GM12872 (cell line): ENCODE data around the gene ERBB4.

Source experiments
- TF ChIP-seq, protein P1 (sequence below): IDR thresholded peaks from 3 replicates; pipeline ENCODE4 v1.5.1; 2011; ENCODE audit warnings: low read depth, mild to moderate bottlenecking, low read length, moderate library complexity; ENCODE audit not compliant: insufficient read depth

ERBB4 gene

GRCh38 chr2:211751848-211752247, 786.8 kb downstream of the ERBB4 start:
- TF ChIP-seq, protein P1, sequence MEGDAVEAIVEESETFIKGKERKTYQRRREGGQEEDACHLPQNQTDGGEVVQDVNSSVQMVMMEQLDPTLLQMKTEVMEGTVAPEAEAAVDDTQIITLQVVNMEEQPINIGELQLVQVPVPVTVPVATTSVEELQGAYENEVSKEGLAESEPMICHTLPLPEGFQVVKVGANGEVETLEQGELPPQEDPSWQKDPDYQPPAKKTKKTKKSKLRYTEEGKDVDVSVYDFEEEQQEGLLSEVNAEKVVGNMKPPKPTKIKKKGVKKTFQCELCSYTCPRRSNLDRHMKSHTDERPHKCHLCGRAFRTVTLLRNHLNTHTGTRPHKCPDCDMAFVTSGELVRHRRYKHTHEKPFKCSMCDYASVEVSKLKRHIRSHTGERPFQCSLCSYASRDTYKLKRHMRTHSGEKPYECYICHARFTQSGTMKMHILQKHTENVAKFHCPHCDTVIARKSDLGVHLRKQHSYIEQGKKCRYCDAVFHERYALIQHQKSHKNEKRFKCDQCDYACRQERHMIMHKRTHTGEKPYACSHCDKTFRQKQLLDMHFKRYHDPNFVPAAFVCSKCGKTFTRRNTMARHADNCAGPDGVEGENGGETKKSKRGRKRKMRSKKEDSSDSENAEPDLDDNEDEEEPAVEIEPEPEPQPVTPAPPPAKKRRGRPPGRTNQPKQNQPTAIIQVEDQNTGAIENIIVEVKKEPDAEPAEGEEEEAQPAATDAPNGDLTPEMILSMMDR, result no peak

- TF ChIP-seq, protein P1, result no peak
Observed at GRCh38 chr2:211748339-211748738, 790.3 kb downstream of the ERBB4 start.

DNA sequence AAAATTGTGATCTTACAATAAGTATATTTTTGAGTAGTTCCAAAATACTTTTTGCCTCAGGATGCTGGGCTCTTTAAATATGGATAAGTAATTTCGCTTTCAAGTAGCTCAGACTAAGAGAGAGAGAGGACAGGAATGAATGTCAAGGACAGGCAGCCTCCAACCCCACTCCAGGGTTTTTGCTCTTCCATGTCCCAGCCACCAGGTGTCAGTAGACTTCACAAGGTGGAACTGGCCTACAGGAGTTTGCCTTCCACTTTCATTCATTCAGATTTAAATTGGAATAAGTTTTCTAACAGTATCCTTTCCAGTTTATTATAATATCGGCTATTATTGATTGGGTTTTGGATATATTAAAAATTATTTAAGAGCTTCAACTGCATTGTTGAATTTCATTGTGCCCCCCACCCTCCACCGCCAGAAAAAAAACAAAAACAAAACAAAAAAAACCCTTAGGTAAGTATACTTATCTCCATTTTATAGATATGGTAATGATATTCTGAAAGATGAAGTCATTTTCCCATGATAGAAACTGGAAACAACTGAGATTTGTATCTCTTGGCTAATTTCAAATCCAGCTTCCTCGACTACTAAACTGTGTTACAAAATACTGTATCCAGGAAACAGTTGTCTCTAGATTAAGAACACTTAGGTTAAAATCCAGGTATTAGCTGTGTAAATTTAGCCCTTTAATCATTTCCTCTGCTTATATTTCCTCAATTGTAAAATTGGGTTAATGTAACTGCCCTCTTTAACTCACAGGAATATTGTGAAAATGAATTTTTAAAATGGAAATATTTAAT, 793.1 kb downstream of the ERBB4 start:
- TF ChIP-seq, protein P1, result peak; percentile 87

GRCh38 chr2:211744379-211744778, 794.2 kb downstream of the ERBB4 start:
- TF ChIP-seq, protein P1, result no peak

GRCh38 chr2:211741966-211742365, 796.6 kb downstream of the ERBB4 start:
- TF ChIP-seq, protein P1, result no peak

DNA sequence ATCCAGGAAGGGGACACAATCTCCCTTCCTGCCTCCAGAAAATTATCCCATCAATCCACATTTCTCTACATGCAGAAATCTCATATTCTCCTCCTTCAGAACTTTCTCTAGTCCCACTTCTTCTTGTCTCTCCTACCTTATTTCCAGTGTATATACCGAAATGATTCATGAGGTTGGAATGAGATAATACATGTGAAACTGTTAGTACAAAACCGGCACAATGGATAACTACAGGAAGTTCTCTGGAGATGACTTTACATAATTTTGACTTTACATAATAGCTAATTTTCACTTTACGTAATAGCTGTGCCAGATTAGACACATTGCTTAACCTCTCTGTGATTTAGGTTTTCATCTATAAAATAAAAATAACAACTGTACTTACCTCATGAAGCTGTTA, 801.3 kb downstream of the ERBB4 start:
- TF ChIP-seq, protein P1, result no peak

GRCh38 chr2:211730215-211730614, 808.4 kb downstream of the ERBB4 start:
- TF ChIP-seq, protein P1, result no peak

- TF ChIP-seq, protein P1, result no peak
Observed at GRCh38 chr2:211729433-211729832, 809.2 kb downstream of the ERBB4 start.
